Motor neuron (in vitro differentiated cells): ENCODE results near the gene C1orf94. TPM values are rescaled to one million over a fixed set of nuclear protein-coding genes. Genes with fewer than 3 reads are reported as not detected.

Experiments used
- ATAC-seq, 8 experiments: fragments of 200-7000 bp; cut with Tn5 transposase; replicated peaks in 6 of 8; 2 replicates each; pipeline ENCODE4 v1.8.0; 2021; ENCODE audit warnings: mild to moderate bottlenecking in 8 of 8, moderate library complexity in 8 of 8
- H3K27ac ChIP-seq, 2 donors: fragments of 250-450 bp; sonication (Bioruptor Pico); 2 replicates each; pipeline ENCODE4 v1.9.0; 2021; ENCODE audit warnings: antibody characterized with exemption in 2 of 2, mild to moderate bottlenecking in 2 of 2, moderate library complexity in 1 of 2
- H3K4me1 ChIP-seq, 2 donors: fragments of 250-450 bp; sonication (Bioruptor Pico); replicated peaks in 1 of 2; 2 replicates each; pipeline ENCODE4 v1.6.1; 2021; ENCODE audit warnings: antibody characterized with exemption in 2 of 2, mild to moderate bottlenecking in 2 of 2, moderate library complexity in 1 of 2
- H3K4me3 ChIP-seq, 5 donors: fragments of 250-450 bp; sonication (Bioruptor Pico); 2 replicates each; pipeline ENCODE4 v1.9.0; 2021; ENCODE audit warnings: antibody characterized with exemption in 5 of 5, mild to moderate bottlenecking in 5 of 5, moderate library complexity in 4 of 5
- WGBS, 10 experiments: fragments of 450-650 bp; shearing (Covaris generic); methylation state at CpG; one replicate each; pipeline ENCODE4 v1.0.0; 2022; 5-methylcytosine and 5-hydroxymethylcytosine counted together
- in situ Hi-C, 9 experiments: fragments of 400-800 bp; cut with MboI; loops; one replicate each; pipeline ENCODE4 v1.15.0; 2021; ENCODE audit warnings: low sequenced_read_pairs in 9 of 9, low pct_unique_long_range_greater_than_20kb in 2 of 9; ENCODE audit not compliant: unreplicated experiment in 9 of 9
- total RNA-seq, 8 experiments: library from RNA; unstranded; fragments of 300-600 nt; gene quantifications; 2 replicates each; pipeline versions ENCODE4 v1.2.3 to v1.2.4, GENCODE V29; 2022

Gene C1orf94
- total RNA-seq, 8 experiments from 2014 or later = 0.14 to 0.36 (median 0.19) TPM; not detected in 3

DNA sequence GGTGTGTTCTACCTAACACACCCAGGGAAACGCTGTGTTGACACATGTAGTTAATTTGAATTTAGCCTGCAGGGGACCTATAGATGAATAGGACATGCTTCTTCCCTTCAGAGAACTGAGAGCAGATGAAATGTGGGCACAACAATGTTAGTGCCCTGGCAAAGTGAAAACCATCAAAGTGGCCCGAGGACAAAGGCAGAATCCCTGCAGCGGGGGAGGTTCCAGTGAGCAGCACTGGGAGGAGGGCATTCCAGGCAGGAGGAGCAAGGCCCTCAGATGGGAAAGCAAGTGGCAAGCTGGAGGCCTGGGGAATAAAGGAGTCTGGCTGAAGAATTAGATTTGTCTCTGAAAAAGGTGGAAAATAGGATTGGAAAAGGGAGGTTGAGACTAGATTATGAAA, 37.2 kb downstream of the C1orf94 start:
- peak in 3 of 8 experiments; percentile 38 to 82 (median 44) for ATAC-seq
- in situ Hi-C loops = no loop called here
- H3K27ac ChIP-seq = no peak overlapping the region
- H3K4me3 ChIP-seq = no peak overlapping the region
- WGBS, 10 experiments = 21 to 39% (median 33%) methylated on average over 1 to 3 of the region's 3 CpGs; no CpG with 5 or more reads in 2 of the 10 experiments
- H3K4me1 ChIP-seq = no peaks in the 10 kb centered on the region

DNA sequence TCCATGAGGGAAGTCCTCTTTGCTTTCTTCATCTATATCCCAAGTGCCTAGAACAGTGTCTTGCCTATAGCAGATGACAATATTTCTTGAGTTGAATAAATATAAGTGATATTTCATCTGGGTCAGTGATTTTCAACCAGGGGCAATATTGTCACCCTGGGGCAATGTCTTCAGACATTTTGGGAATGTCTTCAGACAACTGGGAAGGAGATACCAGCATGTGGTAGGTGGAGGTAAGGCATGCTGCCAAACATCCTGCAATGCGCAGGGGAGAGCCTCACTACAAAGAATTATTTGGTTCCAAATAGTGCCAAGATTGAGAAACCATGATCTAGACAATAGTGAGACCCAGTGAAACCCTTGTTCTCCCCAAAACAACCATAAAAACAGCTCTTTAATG, 54.7 kb downstream of the C1orf94 start:
- H3K4me1 ChIP-seq = no peaks in the 10 kb centered on the region
- in situ Hi-C loops = no loop called here
- no peak overlapping the region for H3K4me3 ChIP-seq
- ATAC-seq = no peak
- H3K27ac ChIP-seq = no peak overlapping the region
- 67 to 100% (median 89%) methylated on average over 1 of the region's 1 CpG; no CpG with 5 or more reads in 6 of the 10 experiments for WGBS, 10 experiments

DNA sequence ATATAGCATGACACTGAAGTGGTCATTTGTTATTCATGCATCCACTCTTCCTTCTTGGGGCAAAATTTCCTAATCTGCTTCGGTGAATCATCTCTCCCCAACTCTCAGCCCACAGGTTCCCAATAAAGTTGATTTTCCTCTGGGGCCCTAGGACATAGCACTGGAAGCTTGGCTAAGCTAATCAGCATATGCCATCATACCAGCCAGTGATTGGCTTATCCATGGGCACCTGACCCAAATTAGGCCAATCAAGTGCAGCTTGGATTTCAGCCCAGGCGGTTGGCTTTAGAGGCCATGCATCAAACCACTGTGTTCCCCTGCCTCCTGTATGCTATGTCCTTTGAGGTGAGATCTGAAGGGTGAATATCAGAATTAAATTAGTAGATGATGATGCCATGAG, 58.9 kb downstream of the C1orf94 start:
- ATAC-seq = no peak
- Histone ChIP-seq H3K27ac (no peak overlapping the region), H3K4me3 (no peak overlapping the region), H3K4me1 (no peaks in the 10 kb centered on the region)
- WGBS, 10 experiments = 61 to 100% (median 80%) methylated on average over 1 to 2 of the region's 2 CpGs; no CpG with 5 or more reads in 2 of the 10 experiments
- in situ Hi-C loops = no loop called here

DNA sequence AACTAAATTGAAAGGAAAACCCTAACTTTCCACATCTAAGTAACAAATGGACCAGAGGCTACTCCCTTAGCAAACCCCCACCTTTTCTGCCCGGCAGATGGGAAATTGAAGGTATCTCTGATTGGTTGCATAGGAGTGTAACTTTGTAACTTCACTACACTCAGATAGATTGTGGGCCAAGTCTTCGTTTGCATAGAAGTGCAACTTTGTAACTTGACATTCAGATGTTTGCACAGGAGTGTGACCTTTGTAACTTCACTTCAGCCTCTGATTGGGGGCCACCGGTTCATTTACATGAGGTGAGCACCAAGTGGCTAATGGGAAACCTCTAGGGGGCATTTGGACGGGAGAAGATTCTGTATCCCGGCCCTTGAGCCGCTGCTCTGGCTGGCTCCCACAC, 59.4 kb downstream of the C1orf94 start:
- in situ Hi-C loops = no loop called here
- WGBS, 10 experiments = 74 to 93% (median 78%) methylated on average over 3 to 6 of the region's 6 CpGs; no CpG with 5 or more reads in 5 of the 10 experiments
- Histone ChIP-seq H3K4me3 (no peak overlapping the region), H3K27ac (no peak overlapping the region), H3K4me1 (no peaks in the 10 kb centered on the region)
- ATAC-seq = no peak

DNA sequence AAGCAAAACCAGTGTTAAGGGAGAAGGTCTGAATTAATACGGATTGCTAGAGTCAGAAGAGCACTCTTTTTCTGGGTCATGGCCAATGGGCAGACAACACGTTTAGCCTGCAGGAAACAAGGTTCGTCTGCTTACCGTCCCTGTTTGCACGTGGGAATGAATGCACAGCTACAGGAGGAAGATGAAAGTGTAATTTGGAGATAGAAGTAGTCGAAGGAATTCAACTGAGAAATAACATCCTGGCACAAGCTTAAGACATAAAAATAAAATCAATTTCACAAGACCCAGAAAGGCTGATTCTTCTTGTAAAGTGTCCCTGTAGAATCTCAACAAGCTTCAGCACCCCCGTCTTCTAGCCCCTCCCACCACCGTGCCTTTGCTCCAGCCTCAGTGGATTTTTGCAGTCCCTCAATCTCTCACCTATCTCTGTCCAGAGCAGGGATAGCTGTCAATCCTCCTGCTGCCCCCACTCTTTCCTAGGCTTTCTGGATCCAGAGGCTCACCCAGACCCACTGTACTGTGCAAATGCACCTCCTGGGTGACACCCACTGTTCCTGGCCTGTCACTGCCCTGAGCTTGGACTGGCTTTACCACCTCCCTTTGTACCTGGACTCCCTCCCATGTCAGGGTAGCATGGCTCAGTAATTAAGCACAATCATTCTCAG, 60.6 kb downstream of the C1orf94 start:
- H3K27ac ChIP-seq = no peak overlapping the region
- in situ Hi-C loops = no loop called here
- ATAC-seq = no peak
- WGBS, 10 experiments = 12 to 90% (median 69%) methylated on average over 2 to 8 of the region's 8 CpGs
- H3K4me3 ChIP-seq = no peak overlapping the region
- no peaks in the 10 kb centered on the region for H3K4me1 ChIP-seq

DNA sequence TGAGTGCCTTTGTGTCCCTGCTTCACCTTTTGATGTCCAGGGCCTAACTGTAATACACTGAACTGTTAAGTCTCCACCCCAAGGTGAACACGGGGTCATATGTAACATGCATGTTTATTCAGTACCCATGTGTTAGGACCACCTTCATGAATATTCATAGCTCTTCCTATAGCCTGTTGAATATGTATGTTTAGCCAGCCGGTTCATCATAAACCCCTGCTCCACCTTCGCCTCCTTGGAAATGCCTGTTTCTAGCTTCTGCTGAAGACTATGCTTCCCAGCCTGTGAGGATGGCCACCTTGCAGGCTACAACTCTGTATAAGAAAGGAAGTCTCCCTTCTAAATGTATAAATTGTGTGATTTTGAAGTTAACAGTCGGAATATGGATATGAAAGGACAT, 69.3 kb downstream of the C1orf94 start:
- Histone ChIP-seq H3K27ac (no peak overlapping the region), H3K4me1 (no peaks in the 10 kb centered on the region), H3K4me3 (no peak overlapping the region)
- ATAC-seq = peak in 4 of 8 experiments; percentile 31 to 97 (median 34)
- in situ Hi-C loops = no loop called here
- WGBS, 10 experiments = 0 to 60% (median 35%) methylated on average over 1 to 4 of the region's 4 CpGs; no CpG with 5 or more reads in 2 of the 10 experiments

DNA sequence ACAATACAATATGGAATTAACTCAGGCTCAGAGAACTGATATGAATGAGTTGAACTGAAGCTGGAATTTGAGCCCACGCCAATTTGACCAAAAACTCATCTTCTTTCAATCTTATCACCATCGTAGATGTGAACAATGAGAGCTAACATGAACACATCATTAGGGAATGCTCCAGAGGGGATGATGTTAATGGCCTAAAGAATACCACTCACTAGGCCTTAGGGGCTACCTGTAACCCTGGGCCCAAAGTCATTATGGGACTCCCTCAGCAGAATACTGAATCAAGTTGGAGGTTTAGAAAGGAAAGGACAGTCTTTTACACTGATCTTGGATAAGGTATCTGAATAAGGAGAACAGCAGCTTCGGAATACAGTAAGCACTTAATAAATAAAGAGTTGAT, 73.6 kb downstream of the C1orf94 start:
- in situ Hi-C loops = no loop called here

DNA sequence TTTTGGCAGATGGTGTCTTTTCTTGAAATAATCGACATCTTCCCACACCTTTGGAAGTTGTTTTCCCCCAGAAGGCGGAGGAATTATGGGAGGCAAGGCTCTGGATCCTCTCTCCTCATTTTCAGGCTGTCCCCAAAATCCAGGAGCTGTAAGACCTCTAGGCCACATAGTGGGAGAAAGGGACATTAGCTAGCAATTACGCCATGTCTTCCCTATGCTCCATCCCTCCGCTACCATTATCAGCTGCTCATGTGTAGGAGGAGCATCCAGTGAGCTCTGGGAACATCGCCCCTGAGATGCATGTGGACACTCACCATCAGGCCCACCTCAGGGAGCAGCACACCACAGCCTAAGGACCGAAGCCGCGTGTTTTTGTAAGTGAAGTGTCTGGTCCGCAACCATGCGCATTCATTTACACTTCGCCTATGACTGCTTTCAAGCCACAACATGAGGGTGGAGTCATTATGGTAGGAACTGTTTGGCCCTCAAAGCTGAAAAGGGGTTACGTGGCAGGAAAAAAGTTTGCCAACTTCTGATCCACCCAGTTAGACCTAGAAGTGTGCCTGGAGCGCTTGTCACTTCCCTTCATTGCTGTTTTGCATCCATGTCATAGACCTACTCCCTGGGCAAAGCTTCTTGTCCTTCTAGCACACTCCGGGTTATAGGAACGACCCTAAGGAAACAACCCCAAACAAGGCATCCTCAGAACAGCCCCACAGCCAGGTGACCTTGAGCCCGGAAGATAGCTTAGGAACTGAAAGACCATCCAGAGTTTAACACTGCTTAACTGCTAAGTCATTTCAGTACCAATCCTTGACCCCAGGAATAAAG, 85.5 kb downstream of the C1orf94 start:
- Histone ChIP-seq H3K27ac (no peak overlapping the region), H3K4me3 (no peak overlapping the region), H3K4me1 (no peaks in the 10 kb centered on the region)
- in situ Hi-C loops = no loop called here
- ATAC-seq = peak in 3 of 8 experiments; percentile 52 to 89 (median 69)
- 56 to 86% (median 81%) methylated on average over 2 to 16 of the region's 16 CpGs; no CpG with 5 or more reads in 1 of the 10 experiments for WGBS, 10 experiments

More for the DNA sequence above, 73.6 kb downstream of the C1orf94 start:
- Histone ChIP-seq H3K4me3 (no peak overlapping the region), H3K4me1 (no peaks in the 10 kb centered on the region), H3K27ac (no peak overlapping the region)
- 0 to 83% (median 56%) methylated on average over 2 to 3 of the region's 3 CpGs; no CpG with 5 or more reads in 2 of the 10 experiments for WGBS, 10 experiments
- ATAC-seq = no peak

DNA sequence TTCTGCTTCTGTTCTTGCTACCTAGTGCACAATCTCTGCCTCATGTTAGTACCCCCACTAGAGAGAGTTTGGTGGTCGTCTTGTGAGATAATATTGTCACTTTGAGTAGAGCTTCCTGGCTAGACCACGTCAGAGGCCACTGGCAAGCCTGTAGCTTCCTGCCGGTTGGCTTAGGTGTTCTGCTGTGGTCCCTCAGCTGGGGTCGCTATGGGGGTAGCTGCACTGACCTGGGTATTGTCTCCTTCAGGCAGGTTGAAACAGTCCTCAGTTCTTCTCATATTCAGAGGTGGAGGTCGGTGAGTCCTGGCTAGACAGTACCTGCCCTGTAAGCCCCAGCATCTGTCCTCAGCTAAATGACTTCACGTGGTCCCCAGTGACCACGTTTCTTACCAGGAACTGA, 86.2 kb downstream of the C1orf94 start:
- Histone ChIP-seq H3K4me1 (no peaks in the 10 kb centered on the region), H3K4me3 (no peak overlapping the region), H3K27ac (no peak overlapping the region)
- no peak for ATAC-seq
- in situ Hi-C loops = no loop called here
- 44 to 91% (median 70%) methylated on average over 1 to 7 of the region's 7 CpGs; no CpG with 5 or more reads in 4 of the 10 experiments for WGBS, 10 experiments

DNA sequence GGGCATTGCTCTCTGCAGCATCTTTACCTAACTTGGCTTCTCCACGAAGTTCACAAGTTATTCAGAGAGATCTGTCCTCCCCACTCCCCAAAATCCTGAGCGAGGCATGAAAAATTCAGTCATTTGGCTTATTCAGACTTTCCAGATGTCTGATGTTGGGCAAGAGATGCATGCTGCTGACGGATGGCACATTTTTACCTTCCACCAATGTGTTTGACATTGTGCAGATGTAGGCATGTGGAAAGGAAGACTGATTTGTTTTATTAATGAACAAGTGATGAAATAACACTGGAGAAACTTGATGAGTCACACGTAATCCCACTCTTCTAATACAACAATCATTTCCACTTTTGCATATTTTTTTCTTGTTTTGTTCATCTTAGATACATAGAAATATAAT, 86.7 kb downstream of the C1orf94 start:
- Histone ChIP-seq H3K4me3 (no peak overlapping the region), H3K4me1 (peaks cover 0 to 2% of the 10 kb centered on the region in 2 donors), H3K27ac (no peak overlapping the region)
- no peak for ATAC-seq
- 0 to 72% (median 57%) methylated on average over 1 to 4 of the region's 4 CpGs for WGBS, 10 experiments
- in situ Hi-C loops = no loop called here

DNA sequence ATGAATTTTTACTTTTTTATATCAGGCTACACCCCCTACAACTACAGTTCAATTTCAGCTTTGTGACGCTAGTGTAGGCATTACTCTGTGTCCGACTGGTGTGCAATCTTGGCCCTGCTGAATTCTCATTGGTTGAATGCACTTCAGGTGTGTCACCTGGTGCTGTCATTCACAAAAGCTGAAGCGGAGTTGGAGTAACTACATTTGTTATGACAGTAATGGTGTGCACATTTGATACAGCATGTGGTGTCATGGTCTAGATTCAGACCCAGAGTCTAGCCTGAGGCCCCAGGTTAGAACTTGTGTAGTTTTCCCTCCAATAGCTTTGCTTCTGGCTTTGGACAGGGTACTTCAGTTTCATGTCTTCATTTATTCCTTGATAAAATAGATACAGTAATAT, 88.7 kb downstream of the C1orf94 start:
- Histone ChIP-seq H3K27ac (no peak overlapping the region), H3K4me3 (no peak overlapping the region), H3K4me1 (peaks cover 0 to 6% of the 10 kb centered on the region in 2 donors)
- whole genome bisulfite sequencing, 10 experiments = 57 to 100% (median 81%) methylated on average over 1 to 3 of the region's 3 CpGs; no CpG with 5 or more reads in 1 of the 10 experiments
- in situ Hi-C loops = no loop called here
- ATAC-seq = no peak

DNA sequence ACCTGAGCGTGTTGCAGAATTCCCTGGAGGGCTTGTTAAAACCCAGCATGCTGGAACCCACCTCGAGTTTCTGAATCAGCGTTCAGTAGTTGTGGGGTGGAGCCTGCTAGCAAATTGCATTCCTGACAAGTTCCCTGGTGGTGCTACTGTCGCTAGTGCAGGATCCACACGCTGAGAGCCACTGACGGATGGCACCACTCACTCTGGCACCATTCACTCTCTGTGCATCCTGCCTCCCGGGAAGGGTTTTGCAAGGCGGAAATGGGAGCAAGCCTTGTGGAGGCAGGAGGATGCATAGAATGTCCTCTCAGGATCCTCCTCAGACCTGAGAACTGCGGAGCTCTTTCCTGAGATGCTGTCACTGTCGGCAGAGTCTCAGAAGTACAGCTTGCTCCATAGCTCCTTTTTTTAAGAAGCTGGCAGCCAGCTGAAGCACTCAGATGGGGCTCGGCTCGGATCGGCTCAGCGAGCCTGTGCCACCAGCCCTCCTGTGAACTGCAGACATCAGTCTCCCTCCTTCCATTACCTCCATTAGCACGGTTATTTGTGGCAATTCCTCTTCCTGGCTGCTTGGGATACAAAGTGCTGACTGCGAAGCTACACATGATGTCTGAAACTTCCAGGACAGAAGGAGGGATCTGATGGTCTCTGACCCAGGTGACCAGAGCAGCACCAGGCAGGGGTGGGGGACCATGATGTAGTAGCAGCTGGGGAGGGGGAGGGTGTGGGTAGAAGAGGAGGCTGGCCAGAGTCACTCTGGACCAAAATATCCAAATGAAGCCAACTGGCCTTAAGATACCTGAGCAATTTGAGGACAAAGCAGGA, 89.6 kb downstream of the C1orf94 start:
- peaks cover 0 to 6% of the 10 kb centered on the region in 2 donors for H3K4me1 ChIP-seq
- WGBS, 10 experiments = 4 to 42% (median 24%) methylated on average over 1 to 16 of the region's 16 CpGs; no CpG with 5 or more reads in 1 of the 10 experiments
- H3K27ac ChIP-seq = no peak overlapping the region
- in situ Hi-C loops = no loop called here
- ATAC-seq = peak in 6 of 8 experiments; percentile 1 to 38 (median 16)
- H3K4me3 ChIP-seq = no peak overlapping the region
